GM12801 (cell line): Measurements from ENCODE around the gene GADD45G.

Source experiments
- TF ChIP-seq, protein P1 (sequence below): IDR thresholded peaks from one replicate; pipeline ENCODE4 v1.5.1; 2011; ENCODE audit warnings: control low read depth; ENCODE audit not compliant: insufficient read length; ENCODE audit errors: extremely low read depth

The GADD45G gene

DNA sequence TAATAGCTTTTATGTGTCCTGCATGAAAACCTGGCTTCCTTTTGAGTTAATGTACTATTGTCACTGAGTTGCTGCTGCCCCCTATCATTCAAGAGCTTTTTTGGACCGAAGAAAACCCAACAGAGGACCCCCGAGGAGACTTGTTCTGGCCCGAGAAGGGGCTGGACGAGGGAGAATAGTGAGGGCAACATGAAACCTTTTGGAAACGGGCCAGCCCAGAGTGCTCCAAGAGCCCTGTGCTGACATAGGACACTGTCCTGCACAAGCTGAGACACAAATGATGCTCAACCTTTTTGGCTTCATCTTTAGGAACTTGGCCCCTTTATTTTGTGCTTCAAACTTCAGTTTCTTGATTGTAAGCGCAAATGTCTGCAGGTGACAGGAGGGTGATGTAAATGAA is 4.0 kb upstream of the GADD45G start:
- TF ChIP-seq, protein P1, sequence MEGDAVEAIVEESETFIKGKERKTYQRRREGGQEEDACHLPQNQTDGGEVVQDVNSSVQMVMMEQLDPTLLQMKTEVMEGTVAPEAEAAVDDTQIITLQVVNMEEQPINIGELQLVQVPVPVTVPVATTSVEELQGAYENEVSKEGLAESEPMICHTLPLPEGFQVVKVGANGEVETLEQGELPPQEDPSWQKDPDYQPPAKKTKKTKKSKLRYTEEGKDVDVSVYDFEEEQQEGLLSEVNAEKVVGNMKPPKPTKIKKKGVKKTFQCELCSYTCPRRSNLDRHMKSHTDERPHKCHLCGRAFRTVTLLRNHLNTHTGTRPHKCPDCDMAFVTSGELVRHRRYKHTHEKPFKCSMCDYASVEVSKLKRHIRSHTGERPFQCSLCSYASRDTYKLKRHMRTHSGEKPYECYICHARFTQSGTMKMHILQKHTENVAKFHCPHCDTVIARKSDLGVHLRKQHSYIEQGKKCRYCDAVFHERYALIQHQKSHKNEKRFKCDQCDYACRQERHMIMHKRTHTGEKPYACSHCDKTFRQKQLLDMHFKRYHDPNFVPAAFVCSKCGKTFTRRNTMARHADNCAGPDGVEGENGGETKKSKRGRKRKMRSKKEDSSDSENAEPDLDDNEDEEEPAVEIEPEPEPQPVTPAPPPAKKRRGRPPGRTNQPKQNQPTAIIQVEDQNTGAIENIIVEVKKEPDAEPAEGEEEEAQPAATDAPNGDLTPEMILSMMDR = no peak

DNA sequence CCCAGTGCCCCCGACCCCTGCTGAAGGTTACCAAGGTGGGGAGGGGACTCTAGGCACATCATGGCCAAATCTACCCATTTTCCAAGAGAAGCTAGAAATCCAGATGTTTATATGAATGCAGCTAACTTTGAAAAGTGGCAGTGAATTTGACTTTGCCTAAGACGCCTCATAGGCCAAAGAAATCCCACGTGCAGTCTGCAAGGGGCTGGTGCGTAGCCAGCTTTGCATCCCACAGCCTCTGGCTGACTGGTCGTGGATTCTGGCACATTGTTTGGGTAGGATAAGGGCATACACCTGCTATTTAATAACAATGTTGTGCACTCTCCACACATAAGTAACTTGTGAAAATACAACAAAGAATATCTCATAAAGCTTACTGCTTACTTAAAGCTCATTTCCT is 3.5 kb upstream of the GADD45G start:
- TF ChIP-seq, protein P1 = no peak

DNA sequence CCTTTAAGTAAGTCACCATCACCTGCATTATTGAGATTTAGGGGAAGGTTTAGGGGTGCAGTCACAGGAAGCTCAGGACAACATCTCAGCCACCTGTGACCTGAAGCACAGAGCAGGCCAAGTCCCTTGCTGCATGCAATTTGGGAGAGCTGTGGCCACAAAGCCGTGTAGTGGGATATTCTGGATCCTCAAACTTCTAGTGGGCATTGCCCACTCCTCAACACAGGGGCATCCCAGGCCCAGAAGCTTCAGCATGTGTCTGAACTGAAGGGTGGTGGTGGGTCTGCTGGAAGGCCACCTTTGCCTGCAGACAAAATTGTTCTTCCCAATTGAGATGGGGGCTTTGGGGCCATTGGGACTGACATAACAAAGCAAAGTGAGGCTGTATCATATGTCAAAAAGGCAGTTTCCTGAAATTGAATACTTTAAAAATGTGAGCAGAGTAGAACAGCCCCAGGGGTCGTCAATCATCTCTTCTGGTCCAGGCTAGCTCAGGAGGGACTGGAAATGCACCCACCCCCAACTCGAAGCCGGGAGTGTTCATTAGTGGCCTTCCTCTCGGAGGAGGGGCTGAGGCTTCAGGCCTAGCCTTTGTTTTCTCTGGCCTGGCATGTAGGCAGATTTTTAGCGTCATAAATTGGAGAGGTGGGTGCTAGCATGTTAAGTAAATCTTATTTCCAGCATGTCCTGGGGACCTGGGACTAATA is 2.8 kb upstream of the GADD45G start:
- TF ChIP-seq, protein P1 = no peak

DNA sequence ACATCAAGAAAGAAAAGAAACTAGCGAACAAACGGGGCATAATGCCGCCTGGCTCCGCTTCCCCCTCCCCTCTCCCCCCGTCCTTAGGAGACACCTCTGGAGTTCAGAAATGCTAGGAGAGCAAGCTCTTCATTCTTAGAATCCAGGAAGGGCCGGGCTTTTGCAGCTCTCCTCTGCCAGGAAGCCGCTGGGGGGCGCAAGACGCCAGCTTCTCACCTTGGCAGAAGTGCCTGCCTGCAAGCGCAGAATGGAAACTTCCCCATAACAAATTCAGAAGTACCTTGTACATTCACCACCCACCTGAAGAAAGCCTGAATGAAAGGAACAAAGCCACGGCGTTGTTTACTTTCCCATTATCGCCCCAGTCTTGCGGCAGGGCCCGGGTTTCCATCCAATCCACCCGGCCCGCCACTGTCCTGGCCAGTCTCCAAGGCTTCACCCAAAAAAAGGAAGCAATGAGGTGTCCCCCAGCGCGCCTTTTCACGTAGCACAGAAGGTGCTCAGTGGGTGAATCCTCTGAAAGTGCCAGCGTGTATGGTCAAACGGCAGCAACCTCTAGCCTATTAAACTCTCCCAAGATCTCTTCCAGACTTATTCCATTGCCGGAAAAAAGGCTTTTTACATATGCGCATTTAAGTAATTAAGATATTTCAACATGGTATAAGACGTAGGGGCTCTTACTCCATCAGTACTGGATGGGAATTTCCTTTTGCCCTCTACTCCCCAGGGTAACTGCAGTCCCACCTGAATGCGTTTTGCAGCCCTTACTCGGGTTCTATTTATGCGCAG is 1.6 kb upstream of the GADD45G start:
- TF ChIP-seq, protein P1 = no peak

DNA sequence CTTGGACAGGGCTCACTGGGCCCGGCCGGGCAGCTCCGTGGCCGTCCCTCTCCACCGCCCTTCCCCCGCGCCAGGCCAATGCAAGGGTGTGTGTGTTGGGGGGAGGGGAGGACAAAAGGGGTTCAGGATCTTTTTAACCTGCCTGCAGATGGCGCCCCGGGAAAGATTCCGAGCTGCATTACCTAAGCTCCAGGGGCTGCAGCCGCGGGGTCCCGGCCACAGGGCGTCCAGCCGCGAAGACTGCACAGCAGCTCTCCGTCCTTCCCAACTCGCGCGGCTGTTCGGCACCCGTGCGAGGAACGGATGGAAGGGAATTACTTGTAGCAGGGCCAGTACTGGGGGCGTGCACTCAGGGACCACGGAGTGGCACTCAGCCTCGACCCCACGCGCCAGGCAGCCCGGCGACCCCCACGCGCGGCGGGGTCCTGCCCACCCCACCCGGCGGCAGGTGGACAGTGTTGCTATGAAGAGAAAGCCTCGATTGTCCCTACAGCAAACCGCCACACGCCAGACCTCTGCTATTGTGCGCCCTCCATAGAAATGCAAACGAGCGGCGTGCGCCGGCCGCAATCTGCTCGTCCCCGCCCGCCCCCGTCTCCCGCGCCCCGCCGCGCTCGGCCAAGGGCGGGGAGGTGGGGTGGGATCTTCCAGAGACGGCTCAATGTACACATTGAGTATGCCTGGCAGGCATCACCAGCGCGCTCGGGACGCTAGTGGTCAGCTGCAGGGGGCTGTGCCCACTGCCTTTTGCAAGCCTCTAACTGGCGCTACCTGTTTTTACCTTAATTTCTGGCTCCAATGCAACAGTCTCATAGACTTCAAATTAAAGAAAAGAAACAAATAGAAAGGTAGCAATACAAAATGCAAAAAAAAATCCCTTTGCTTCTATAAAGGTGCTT is 796 bp upstream of the GADD45G start:
- TF ChIP-seq, protein P1 = no peak

DNA sequence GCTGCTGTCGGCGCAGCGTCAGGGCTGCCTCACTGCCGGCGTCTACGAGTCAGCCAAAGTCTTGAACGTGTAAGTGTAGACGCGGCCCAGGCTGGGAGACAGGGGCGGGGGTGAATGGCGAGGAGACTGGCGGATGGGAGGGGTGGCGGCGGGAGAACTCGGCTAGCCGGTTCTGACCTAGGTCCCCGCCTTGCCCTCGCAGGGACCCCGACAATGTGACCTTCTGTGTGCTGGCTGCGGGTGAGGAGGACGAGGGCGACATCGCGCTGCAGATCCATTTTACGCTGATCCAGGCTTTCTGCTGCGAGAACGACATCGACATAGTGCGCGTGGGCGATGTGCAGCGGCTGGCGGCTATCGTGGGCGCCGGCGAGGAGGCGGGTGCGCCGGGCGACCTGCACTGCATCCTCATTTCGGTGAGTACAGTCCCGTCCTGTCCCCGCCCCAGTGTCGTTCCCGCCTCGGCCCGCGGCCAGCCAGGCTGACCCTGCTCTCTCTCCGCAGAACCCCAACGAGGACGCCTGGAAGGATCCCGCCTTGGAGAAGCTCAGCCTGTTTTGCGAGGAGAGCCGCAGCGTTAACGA is 745 bp downstream of the GADD45G start:
- TF ChIP-seq, protein P1 = no peak

DNA sequence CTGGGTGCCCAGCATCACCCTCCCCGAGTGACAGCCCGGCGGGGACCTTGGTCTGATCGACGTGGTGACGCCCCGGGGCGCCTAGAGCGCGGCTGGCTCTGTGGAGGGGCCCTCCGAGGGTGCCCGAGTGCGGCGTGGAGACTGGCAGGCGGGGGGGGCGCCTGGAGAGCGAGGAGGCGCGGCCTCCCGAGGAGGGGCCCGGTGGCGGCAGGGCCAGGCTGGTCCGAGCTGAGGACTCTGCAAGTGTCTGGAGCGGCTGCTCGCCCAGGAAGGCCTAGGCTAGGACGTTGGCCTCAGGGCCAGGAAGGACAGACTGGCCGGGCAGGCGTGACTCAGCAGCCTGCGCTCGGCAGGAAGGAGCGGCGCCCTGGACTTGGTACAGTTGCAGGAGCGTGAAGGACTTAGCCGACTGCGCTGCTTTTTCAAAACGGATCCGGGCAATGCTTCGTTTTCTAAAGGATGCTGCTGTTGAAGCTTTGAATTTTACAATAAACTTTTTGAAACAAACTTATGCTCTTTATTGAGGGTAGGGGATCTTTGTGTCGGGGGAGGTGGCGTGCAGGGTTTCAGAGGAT is 1.3 kb downstream of the GADD45G start:
- TF ChIP-seq, protein P1 = no peak
